SHP77 (cell line): ENCODE data around the gene DDX39A.

Source experiments
- DNase-seq, 2 experiments: peaks; one replicate each; lab custom pipeline; 2025; lab: John Stamatoyannopoulos, UW

Gene DDX39A

GRCh38 chr19:14363183-14364097 is 55.7 kb downstream of the DDX39A start:
- peak in 1 of 2 experiments; percentile 39 for DNase-seq

DNA sequence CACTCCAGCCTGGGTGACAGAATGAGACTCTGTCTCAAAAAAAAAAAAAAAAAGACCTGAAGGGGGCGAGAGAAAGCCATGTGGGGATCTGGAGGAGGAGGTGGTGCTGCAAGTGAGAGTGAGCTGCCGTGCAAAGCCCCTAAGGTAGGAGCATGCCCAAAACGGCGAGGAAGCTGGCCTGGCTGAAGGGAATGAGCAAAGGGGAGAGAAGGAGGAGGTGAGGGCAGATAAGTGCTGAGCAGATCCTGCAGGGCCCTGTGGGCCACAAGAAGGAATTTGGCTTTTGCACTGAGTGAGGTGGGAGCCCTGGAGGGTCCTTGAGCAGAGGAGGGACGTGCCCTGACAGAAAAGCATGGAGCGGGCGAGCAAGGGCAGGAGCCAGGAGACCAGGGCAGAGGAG is 57.3 kb downstream of the DDX39A start:
- DNase-seq, result peak in 1 of 2 experiments; percentile 21
